Gastrocnemius medialis (tissue), 4 donors: ENCODE data around the gene DMBX1. TPM values are rescaled to one million over a fixed set of nuclear protein-coding genes. Genes with fewer than 3 reads are reported as not detected.

Source experiments
- ATAC-seq, 2 donors: fragments of 150-250 bp; one replicate each; pipeline ENCODE4 v1.9.1; 2016
- DNase-seq, 2 donors: peaks; one replicate each; pipeline ENCODE4 v3.0.0-alpha.2; 2019
- H3K27ac ChIP-seq, 4 donors: fragments of 200-600 bp; sonication (generic); 1 replicate in 1 of 4; 2 replicates in 3 of 4; pipeline ENCODE4 v1.5.1; 2016 to 2018; ENCODE audit warnings: mild to moderate bottlenecking in 2 of 4, moderate library complexity in 1 of 4
- H3K27me3 ChIP-seq, 3 donors: fragments of 200-600 bp; sonication (generic) in 2 of 3; 1 replicate in 1 of 3; 2 replicates in 2 of 3; pipeline versions ENCODE4 v1.5.1 to v1.6.0; 2016 to 2019; ENCODE audit warnings: mild to moderate bottlenecking in 1 of 3, moderate library complexity in 1 of 3
- H3K36me3 ChIP-seq, 2 donors: fragments of 200-600 bp; sonication (generic) in 1 of 2; one replicate each; pipeline ENCODE4 v1.5.1; 2017 to 2018
- H3K4me1 ChIP-seq, 2 donors: fragments of 200-600 bp; sonication (generic) in 1 of 2; one replicate each; pipeline ENCODE4 v1.5.1; 2016 to 2017; ENCODE audit warnings: mild to moderate bottlenecking in 2 of 2
- H3K4me3 ChIP-seq, 4 donors: fragments of 200-600 bp; sonication (generic) in 3 of 4; 1 replicate in 1 of 4; 2 replicates in 3 of 4; pipeline ENCODE4 v1.5.1; 2016 to 2019; ENCODE audit warnings: mild to moderate bottlenecking in 2 of 4
- H3K9me3 ChIP-seq, 3 donors: fragments of 200-600 bp; sonication (generic) in 2 of 3; 1 replicate in 1 of 3; 2 replicates in 2 of 3; pipeline ENCODE4 v1.5.1; 2016 to 2019
- POLR2A ChIP-seq, 2 donors: fragments of 450-650 bp; IDR thresholded peaks; one replicate each; pipeline ENCODE4 v1.6.1; 2017; ENCODE audit warnings: antibody characterized with exemption in 2 of 2, mild to moderate bottlenecking in 2 of 2, moderate library complexity in 2 of 2
- in situ Hi-C, 4 donors: fragments of 200-750 bp; cut with MboI; loops; one replicate each; pipeline versions ENCODE4 v1.15.0 to v1.8.0; 2017; ENCODE audit warnings: low sequenced_read_pairs in 4 of 4
- intact Hi-C: fragments of 100-400 bp; cut with DNase I; formaldehyde crosslinking; loops from one replicate; pipeline ENCODE4 v1.15.1; 2023; ENCODE audit warnings: low total_unique reads
- total RNA-seq, 4 donors: library from RNA; depleted of rRNA; stranded (reverse); fragments of >200 nt; gene quantifications; one replicate each; pipeline versions ENCODE4 v1.1.0 to v1.2.3, GENCODE V29; 2016
- TF ChIP-seq, protein P1 (sequence below), 5 experiments: fragments of 450-650 bp in 3 of 5; fragments of 200-600 bp in 2 of 5; sonication (generic) in 2 of 5; IDR thresholded peaks in 4 of 5; conservative IDR thresholded peaks in 1 of 5; 1 replicate in 4 of 5; 2 replicates in 1 of 5; pipeline ENCODE4 v1.5.1; 2016 to 2019; ENCODE audit warnings: antibody characterized with exemption in 5 of 5, mild to moderate bottlenecking in 3 of 5, moderate library complexity in 3 of 5

Gene DMBX1
- total RNA-seq, result not detected

DNA sequence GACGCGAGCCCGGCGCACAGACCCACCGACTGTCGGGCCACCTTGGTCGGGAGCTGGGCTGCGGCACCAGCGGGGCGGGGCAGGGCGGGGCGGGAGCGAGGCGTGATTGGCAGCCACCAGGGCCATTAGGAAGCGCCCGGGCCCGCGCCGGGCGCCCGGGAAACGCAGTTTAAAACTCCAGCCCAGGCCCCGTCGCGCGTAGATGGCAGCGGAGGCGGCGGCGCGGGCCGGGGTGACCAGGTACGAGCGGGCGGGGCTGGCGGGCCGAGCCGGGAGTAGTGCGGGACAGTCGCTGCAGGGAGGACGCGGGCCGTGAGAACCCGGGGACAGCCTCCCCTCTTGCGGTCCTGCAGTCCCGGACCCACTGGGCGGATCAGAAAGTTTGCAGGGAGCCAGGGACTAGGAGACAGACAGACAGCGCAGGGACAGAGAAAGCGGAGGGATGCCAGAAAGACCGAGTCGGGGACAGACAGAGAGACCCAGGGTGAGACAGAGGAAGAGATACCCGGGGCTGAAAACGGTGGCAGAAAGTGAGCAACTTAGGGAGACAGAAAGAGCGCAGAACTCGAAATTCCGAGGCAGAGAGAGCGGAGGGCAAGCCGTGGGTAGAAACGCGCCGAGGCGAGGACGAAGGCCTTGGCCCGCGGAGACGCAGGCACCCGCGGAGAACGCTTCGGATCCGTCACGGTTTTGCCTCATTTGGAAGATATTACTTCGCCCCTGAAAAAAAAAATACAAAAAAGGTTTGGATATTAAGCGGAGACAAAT is at the start of gene DMBX1:
DMBX1 (plus strand) TSS at position 199 of the 768 bp plus-strand sequence. CDS start 17,175 bp downstream, outside the sequence.
- ATAC-seq (peak; percentile 39 to 59), DNase-seq (no peak)
- TF ChIP-seq POLR2A (IDR thresholded peaks at IDR 0.05), result no peak
- TF ChIP-seq, protein P1, sequence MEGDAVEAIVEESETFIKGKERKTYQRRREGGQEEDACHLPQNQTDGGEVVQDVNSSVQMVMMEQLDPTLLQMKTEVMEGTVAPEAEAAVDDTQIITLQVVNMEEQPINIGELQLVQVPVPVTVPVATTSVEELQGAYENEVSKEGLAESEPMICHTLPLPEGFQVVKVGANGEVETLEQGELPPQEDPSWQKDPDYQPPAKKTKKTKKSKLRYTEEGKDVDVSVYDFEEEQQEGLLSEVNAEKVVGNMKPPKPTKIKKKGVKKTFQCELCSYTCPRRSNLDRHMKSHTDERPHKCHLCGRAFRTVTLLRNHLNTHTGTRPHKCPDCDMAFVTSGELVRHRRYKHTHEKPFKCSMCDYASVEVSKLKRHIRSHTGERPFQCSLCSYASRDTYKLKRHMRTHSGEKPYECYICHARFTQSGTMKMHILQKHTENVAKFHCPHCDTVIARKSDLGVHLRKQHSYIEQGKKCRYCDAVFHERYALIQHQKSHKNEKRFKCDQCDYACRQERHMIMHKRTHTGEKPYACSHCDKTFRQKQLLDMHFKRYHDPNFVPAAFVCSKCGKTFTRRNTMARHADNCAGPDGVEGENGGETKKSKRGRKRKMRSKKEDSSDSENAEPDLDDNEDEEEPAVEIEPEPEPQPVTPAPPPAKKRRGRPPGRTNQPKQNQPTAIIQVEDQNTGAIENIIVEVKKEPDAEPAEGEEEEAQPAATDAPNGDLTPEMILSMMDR (IDR thresholded peaks at IDR 0.05 in 4 of 5, conservative IDR thresholded peaks at IDR 0.05 in 1 of 5), result no peak
- Histone ChIP-seq H3K4me3 (peak within 1 kb of the TSS; percentile 29 to 65 (median 42)), H3K4me1 (peaks cover 8 to 9% of the 10 kb centered on the region in 2 donors), H3K36me3 (no peaks in the 10 kb centered on the region), H3K9me3 (no peaks in the 10 kb centered on the region), H3K27ac (no peak within 1 kb of the TSS), H3K27me3 (peaks cover 90 to 94% (median 93%) of the 10 kb centered on the region in 3 donors)
- intact Hi-C loops, result no loop called here
- in situ Hi-C loops, result no loop called here

DNA sequence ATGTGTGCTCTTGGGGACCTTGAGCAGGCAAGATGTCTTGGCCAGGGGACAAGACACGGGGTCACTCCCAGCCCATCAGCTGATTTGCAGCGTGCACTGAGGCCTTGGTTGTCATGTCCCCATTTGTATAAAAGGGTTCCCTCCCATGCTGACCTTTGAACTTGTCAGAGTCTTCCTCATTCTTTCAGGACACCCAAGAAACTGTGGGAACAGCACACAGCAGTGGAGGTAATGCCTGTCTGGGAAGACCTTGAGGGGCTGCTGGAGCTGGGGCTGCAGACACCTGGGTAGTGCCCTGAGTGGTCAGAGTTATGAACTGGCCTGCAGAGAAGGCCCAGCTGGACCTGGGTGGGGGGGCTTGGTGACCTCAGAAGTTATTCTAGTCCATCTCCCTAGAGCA is 49.2 kb upstream of the DMBX1 start:
- DNase-seq, result no peak
- in situ Hi-C loops (loop anchor here in 3 of 4 donors (10.0 to 25.0 kb wide), 3 partner anchors 84 to 297 kb away; a partner anchor contains a TSS), intact Hi-C loops (no loop called here)
- no peak overlapping the region for H3K4me3 ChIP-seq
- no peaks in the 10 kb centered on the region for H3K36me3 ChIP-seq
- no peak for TF ChIP-seq POLR2A (IDR thresholded peaks at IDR 0.05)
- TF ChIP-seq, protein P1 (IDR thresholded peaks at IDR 0.05 in 4 of 5, conservative IDR thresholded peaks at IDR 0.05 in 1 of 5), result no peak
- H3K4me1 ChIP-seq, result peaks cover 0 to 6% of the 10 kb centered on the region in 2 donors
- H3K9me3 ChIP-seq, result no peaks in the 10 kb centered on the region
- no peak for ATAC-seq
- H3K27ac ChIP-seq, result no peak overlapping the region
- H3K27me3 ChIP-seq, result no peaks in the 10 kb centered on the region

DNA sequence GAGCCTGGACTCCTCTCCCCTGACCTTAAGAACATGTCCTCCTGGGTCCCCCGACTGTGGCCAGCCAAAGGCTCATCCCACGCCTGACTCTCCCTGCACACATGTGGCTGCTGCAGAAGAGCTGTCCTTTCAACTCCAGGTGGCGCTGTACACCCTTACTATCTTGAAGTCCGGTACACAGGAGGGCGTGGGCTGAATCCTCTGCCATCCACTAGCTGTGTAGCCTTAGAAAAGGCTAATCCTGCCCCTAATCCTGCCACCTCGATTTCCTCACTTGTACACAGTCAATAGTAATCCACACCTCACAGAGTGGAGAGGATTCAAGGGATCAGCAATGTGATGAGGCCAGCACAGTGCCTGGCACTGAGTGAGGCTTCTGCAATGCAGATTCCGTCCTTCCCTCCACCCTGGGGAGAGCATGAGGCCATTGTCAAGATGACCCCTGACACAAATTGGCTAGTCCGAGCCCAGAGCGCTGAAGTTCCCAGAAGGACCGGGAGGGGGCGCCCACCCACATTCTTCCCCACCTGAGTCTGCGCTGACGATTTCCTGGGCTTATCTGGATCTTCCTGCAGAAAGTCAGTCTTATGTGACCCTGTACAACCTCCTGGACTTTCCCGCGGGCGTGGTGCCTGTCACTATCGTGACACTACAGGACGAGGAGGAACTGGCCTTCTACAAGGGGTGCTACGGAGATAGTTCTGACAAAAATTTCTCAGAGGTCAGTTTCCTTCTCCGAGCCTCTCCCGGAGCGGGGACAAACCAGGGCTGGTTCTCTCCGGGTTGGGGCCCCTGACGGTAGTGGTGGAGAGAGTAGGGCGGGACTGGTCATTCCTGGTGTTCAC is 47.1 kb upstream of the DMBX1 start:
- Histone ChIP-seq H3K27ac (no peak overlapping the region), H3K9me3 (no peaks in the 10 kb centered on the region), H3K4me1 (peaks cover 0 to 6% of the 10 kb centered on the region in 2 donors), H3K27me3 (peaks cover 2 to 13% (median 5%) of the 10 kb centered on the region in 3 donors), H3K4me3 (peak overlapping the region; percentile 35 to 55 (median 40)), H3K36me3 (no peaks in the 10 kb centered on the region)
- in situ Hi-C loops (loop anchor here in 3 of 4 donors (10.0 to 25.0 kb wide), 3 partner anchors 82 to 295 kb away; a partner anchor contains a TSS), intact Hi-C loops (no loop called here)
- DNase-seq (peak; percentile 31 to 48), ATAC-seq (peak; percentile 63 to 77)
- no peak for TF ChIP-seq POLR2A (IDR thresholded peaks at IDR 0.05)
- TF ChIP-seq, protein P1 (IDR thresholded peaks at IDR 0.05 in 4 of 5, conservative IDR thresholded peaks at IDR 0.05 in 1 of 5), result peak; percentile 61 to 88 (median 79)

DNA sequence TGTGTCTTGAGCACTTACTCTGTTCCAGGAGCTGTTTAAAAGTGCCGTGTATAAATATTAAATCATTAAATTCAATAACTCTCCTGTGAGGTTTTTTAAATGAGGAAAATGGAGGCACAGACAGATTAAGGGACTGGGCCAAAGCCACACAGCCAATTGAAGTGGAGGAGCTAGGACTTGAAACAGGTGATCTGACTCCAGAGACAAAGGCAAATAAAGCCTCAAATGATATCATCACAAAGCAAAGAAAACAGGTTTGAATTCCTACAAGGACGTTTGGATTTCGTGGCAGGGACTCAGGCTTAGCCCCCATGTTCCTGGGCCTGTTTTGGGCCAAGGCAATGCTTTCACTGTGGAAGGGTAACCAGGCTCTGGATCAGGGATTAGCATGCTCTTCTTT is 45.2 kb upstream of the DMBX1 start:
- Histone ChIP-seq H3K27ac (no peak overlapping the region), H3K27me3 (peaks cover 16 to 29% (median 18%) of the 10 kb centered on the region in 3 donors), H3K9me3 (no peaks in the 10 kb centered on the region), H3K4me3 (no peak overlapping the region), H3K36me3 (no peaks in the 10 kb centered on the region), H3K4me1 (peaks cover 0 to 6% of the 10 kb centered on the region in 2 donors)
- intact Hi-C loops, result no loop called here
- ATAC-seq (no peak), DNase-seq (no peak)
- TF ChIP-seq, protein P1 (IDR thresholded peaks at IDR 0.05 in 4 of 5, conservative IDR thresholded peaks at IDR 0.05 in 1 of 5), result no peak
- no peak for TF ChIP-seq POLR2A (IDR thresholded peaks at IDR 0.05)
- in situ Hi-C loops, result loop anchor here in 3 of 4 donors (10.0 to 25.0 kb wide), 3 partner anchors 80 to 293 kb away; a partner anchor contains a TSS
